ENCODE results near the gene RTN4. TPM values are rescaled to one million over a fixed set of nuclear protein-coding genes. Genes with fewer than 3 reads are reported as not detected.

The RTN4 gene
- total RNA-seq, 4 donors from 2014 or later: 95.8 to 179 (median 129) TPM

DNA sequence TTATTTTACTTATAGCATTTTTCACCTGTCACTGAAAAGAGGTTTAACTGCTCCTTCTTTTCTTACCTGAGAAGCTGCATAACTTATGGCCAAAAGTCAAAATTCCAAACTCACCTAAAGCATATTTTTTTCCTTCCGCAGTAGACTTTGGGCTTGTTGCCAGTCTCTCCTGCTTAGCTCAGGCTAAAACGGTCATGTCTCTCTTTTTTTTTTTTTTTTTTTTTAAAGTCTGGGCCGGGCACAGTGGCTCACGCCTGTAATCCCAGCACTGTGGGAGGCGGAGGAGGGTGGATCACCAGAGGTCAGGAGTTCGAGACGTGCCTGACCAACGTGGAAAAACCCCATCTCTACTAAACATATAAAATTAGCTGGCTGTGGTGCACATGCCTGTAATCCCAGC, 113.5 kb downstream of the RTN4 start:
- no peak for DNase-seq
- no peaks in the 10 kb centered on the region for H3K27me3 ChIP-seq
- H3K36me3 ChIP-seq: no peaks in the 10 kb centered on the region
- H3K4me3 ChIP-seq: no peak overlapping the region
- peak overlapping the region in 3 of 4 donors; percentile 27 to 71 (median 42) for H3K27ac ChIP-seq
- peaks cover 0 to 11% (median 0%) of the 10 kb centered on the region in 3 donors for H3K4me1 ChIP-seq
- intact Hi-C loops (cut with DNase I): no loop called here
- 34 to 46% methylated on average over 3 to 5 of the region's 8 CpGs for WGBS, 2 donors
- peaks cover 0 to 4% (median 3%) of the 10 kb centered on the region in 3 donors for H3K9me3 ChIP-seq
- TF ChIP-seq POLR2A (IDR thresholded peaks at IDR 0.05): no peak
- TF ChIP-seq CTCF (IDR thresholded peaks at IDR 0.05): no peak

DNA sequence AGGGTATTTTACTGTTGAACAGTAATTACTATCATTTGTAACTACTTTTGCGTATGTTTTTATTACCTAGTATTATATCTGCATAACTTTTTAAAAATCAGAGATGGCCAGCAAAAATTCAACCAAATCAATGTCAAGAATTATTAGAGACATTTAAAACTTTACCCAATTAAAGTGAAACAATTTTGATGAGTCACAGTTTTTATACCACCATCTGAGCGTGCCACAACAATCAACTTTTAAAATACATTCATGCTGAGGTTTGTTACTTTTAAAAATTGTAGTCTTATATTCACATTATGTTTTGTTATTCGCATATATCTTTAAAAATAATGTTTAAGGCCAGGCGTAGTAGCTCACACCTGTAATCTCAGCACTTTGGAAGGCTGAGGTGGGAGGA, 114.9 kb downstream of the RTN4 start:
- TF ChIP-seq CTCF (IDR thresholded peaks at IDR 0.05) (no peak), POLR2A (IDR thresholded peaks at IDR 0.05) (no peak)
- intact Hi-C loops (cut with DNase I): no loop called here
- H3K9me3 ChIP-seq: peaks cover 0 to 4% (median 3%) of the 10 kb centered on the region in 3 donors
- H3K27ac ChIP-seq: peak overlapping the region in 1 of 4 donors; percentile 71
- H3K4me1 ChIP-seq: peaks cover 0 to 11% (median 0%) of the 10 kb centered on the region in 3 donors
- H3K4me3 ChIP-seq: no peak overlapping the region
- DNase-seq: no peak
- no peaks in the 10 kb centered on the region for H3K36me3 ChIP-seq
- no peaks in the 10 kb centered on the region for H3K27me3 ChIP-seq
- WGBS, 2 donors: 69 to 72% methylated on average over 4 of the region's 4 CpGs

- no peaks in the 10 kb centered on the region for H3K36me3 ChIP-seq
- H3K27ac ChIP-seq: no peak overlapping the region
- no peaks in the 10 kb centered on the region for H3K27me3 ChIP-seq
- H3K4me3 ChIP-seq: no peak overlapping the region
- no peak for DNase-seq
- no peaks in the 10 kb centered on the region for H3K9me3 ChIP-seq
- 92 to 98% methylated on average over 6 of the region's 6 CpGs for WGBS, 2 donors
- intact Hi-C loops (cut with DNase I): no loop called here
- H3K4me1 ChIP-seq: peaks cover 0 to 25% (median 0%) of the 10 kb centered on the region in 3 donors
- no peak for TF ChIP-seq POLR2A (IDR thresholded peaks at IDR 0.05)
- TF ChIP-seq CTCF (IDR thresholded peaks at IDR 0.05): no peak
Measured at GRCh38 chr2:54931473-54931872, 118.8 kb downstream of the RTN4 start.

DNA sequence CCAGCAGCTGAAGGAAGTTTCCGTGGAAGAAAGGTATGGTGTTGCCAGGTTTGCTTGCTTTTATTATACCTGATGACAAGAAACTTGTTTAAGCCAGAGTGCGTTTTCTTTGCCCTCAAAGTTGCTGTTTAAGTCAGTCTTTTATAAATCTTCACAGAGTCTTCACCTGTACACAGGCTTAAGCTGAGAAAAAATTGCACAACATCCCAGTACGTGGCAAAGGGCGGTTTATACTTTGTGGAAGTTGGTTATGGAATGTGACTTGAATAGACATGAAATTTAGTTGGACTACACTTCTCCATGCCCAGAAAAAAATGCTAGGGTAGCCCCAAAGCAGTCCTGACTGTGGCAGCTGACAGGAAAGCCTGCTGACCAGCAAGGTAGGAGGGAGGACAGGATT, 121.5 kb downstream of the RTN4 start:
- Histone ChIP-seq H3K27me3 (no peaks in the 10 kb centered on the region), H3K27ac (peak overlapping the region; percentile 45 to 77 (median 59)), H3K4me1 (peaks cover 0 to 21% (median 0%) of the 10 kb centered on the region in 3 donors), H3K4me3 (no peak overlapping the region), H3K9me3 (no peaks in the 10 kb centered on the region), H3K36me3 (no peaks in the 10 kb centered on the region)
- intact Hi-C loops (cut with DNase I): no loop called here
- 40 to 55% methylated on average over 4 of the region's 4 CpGs for WGBS, 2 donors
- no peak for TF ChIP-seq POLR2A (IDR thresholded peaks at IDR 0.05)
- TF ChIP-seq CTCF (IDR thresholded peaks at IDR 0.05): no peak
- no peak for DNase-seq

- intact Hi-C loops (cut with DNase I): no loop called here
- Histone ChIP-seq H3K36me3 (no peaks in the 10 kb centered on the region), H3K9me3 (no peaks in the 10 kb centered on the region), H3K27me3 (no peaks in the 10 kb centered on the region), H3K27ac (peak overlapping the region; percentile 45 to 77 (median 59)), H3K4me1 (peaks cover 0 to 21% (median 0%) of the 10 kb centered on the region in 3 donors), H3K4me3 (no peak overlapping the region)
- no peak for TF ChIP-seq POLR2A (IDR thresholded peaks at IDR 0.05)
- no peak for TF ChIP-seq CTCF (IDR thresholded peaks at IDR 0.05)
- DNase-seq: no peak
- WGBS, 2 donors: 91 to 94% methylated on average over 12 to 16 of the region's 16 CpGs
Measured at GRCh38 chr2:54927751-54928615, 122.3 kb downstream of the RTN4 start.
